HCT116 (cell line): ENCODE data around the gene MIA. TPM values are rescaled to one million over a fixed set of nuclear protein-coding genes. Genes with fewer than 3 reads are reported as not detected.
A peak's percentile ranks its signal among the peaks of the same experiment; 100 is the strongest.

Experiments
- ATAC-seq: fragments of 200-7000 bp; cut with Tn5 transposase; 2 replicates; pipeline ENCODE4 v1.9.1; 2020; ENCODE audit warnings: mild to moderate bottlenecking, moderate library complexity
- BruUV-seq: library from RNA; stranded (reverse); fragments of 400-500 nt; replicated peaks from 2 replicates; lab custom pipeline; 2021; lab: Mats Ljungman, UMichigan
- CTCF ChIA-PET: fragments of 300-600 bp; sonication (Branson Sonifier 250); formaldehyde crosslinking; loops from one replicate; lab custom pipeline; 2021; ENCODE audit warnings: antibody characterized with exemption; lab: Charles Lee
- POLR2A ChIA-PET: fragments of 300-600, 350-600 bp; sonication (Branson Sonifier 250); formaldehyde crosslinking; loops from one replicate; lab custom pipeline; 2021; ENCODE audit warnings: antibody characterized with exemption; lab: Charles Lee
- RAD21 ChIA-PET, 2 experiments: fragments of 300-600 bp; sonication (Branson Sonifier 250); formaldehyde crosslinking; loops; one replicate each; lab custom pipeline; 2023; ENCODE audit warnings: low total read pairs in 2 of 2; ENCODE audit not compliant: uncharacterized antibody in 2 of 2, unreplicated experiment in 2 of 2, low non-redundant PET in 1 of 2; lab: Charles Lee
- DNase-seq: peaks from one replicate; pipeline ENCODE4 v3.0.0-alpha.2; 2010; ENCODE audit warnings: low read depth, low spot score
- H2AFZ ChIP-seq: fragments of 200-600 bp; shearing (Covaris generic), sonication (generic); 2 replicates; pipeline ENCODE4 v1.6.1; 2017; ENCODE audit warnings: low read depth, mixed run types, mixed read lengths, antibody characterized with exemption, low read length; ENCODE audit not compliant: poor library complexity, severe bottlenecking
- H3K27ac ChIP-seq: 2 replicates; pipeline ENCODE4 v1.5.1; 2012; ENCODE audit warnings: low read depth, low read length
- H3K27me3 ChIP-seq: fragments of 200-600 bp; sonication (generic); 2 replicates; pipeline ENCODE4 v1.6.1; 2016; ENCODE audit warnings: mixed run types, low read length, mixed read lengths; ENCODE audit not compliant: insufficient read depth
- H3K36me3 ChIP-seq, 2 experiments: fragments of 200-500 bp in 1 of 2; fragments of 200-600 bp in 1 of 2; sonication (Bioruptor generic) in 1 of 2; sonication (generic) in 1 of 2; 2 replicates each; pipeline versions ENCODE4 v1.5.1 to v1.6.1; 2014 to 2016; ENCODE audit warnings: low read length in 2 of 2, inconsistent platforms in 1 of 2, mixed read lengths in 1 of 2, mixed run types in 1 of 2; ENCODE audit not compliant: insufficient read depth in 2 of 2, control insufficient read depth in 1 of 2
- H3K4me1 ChIP-seq, 2 experiments: fragments of 200-600 bp in 1 of 2; sonication (generic) in 1 of 2; 2 replicates each; pipeline versions ENCODE4 v1.5.1 to v1.6.1; 2012 to 2017; ENCODE audit warnings: low read length in 2 of 2, inconsistent platforms in 1 of 2, mild to moderate bottlenecking in 1 of 2, mixed read lengths in 1 of 2, mixed run types in 1 of 2, moderate library complexity in 1 of 2; ENCODE audit not compliant: insufficient read depth in 2 of 2, control insufficient read depth in 1 of 2
- H3K4me2 ChIP-seq: fragments of 200-600 bp; sonication (generic); 2 replicates; pipeline ENCODE4 v1.6.1; 2017; ENCODE audit warnings: mixed run types, low read length, mixed read lengths
- H3K4me3 ChIP-seq, 2 experiments: fragments of 200-600 bp in 1 of 2; sonication (generic) in 1 of 2; replicated peaks in 1 of 2; 2 replicates each; pipeline ENCODE4 v1.5.1; 2011 to 2016; ENCODE audit warnings: low read length in 2 of 2, control low read depth in 1 of 2, low read depth in 1 of 2, mild to moderate bottlenecking in 1 of 2, mixed read lengths in 1 of 2, mixed run types in 1 of 2
- H3K79me2 ChIP-seq: fragments of 200-600 bp; sonication (generic); 2 replicates; pipeline ENCODE4 v1.6.1; 2017; ENCODE audit warnings: mild to moderate bottlenecking, mixed run types, low read length, moderate library complexity, mixed read lengths; ENCODE audit not compliant: insufficient read depth
- H3K9ac ChIP-seq: fragments of 200-600 bp; sonication (generic); 2 replicates; pipeline ENCODE4 v1.6.1; 2016; ENCODE audit warnings: low read length, mixed read lengths
- H3K9me2 ChIP-seq: fragments of 200-600 bp; sonication (generic), shearing (Covaris generic); 2 replicates; pipeline ENCODE4 v1.6.1; 2017; ENCODE audit warnings: mixed run types, mild to moderate bottlenecking, moderate library complexity; ENCODE audit not compliant: insufficient read depth
- H3K9me3 ChIP-seq, 2 experiments: fragments of 200-500 bp in 1 of 2; fragments of 200-600 bp in 1 of 2; sonication (Bioruptor generic) in 1 of 2; sonication (generic) in 1 of 2; 2 replicates each; pipeline ENCODE4 v1.6.1; 2014 to 2017; ENCODE audit warnings: low read length in 2 of 2, mixed read lengths in 2 of 2, inconsistent platforms in 1 of 2, low read depth in 1 of 2, mild to moderate bottlenecking in 1 of 2, mixed run types in 1 of 2, moderate library complexity in 1 of 2; ENCODE audit not compliant: control insufficient read depth in 1 of 2, insufficient read depth in 1 of 2
- H4K20me1 ChIP-seq: fragments of 200-600 bp; sonication (generic), shearing (Covaris generic); 2 replicates; pipeline ENCODE4 v1.6.1; 2017; ENCODE audit warnings: mixed run types, mild to moderate bottlenecking, moderate library complexity; ENCODE audit not compliant: insufficient read depth
- ELF1 ChIP-seq: IDR thresholded peaks from 2 replicates; pipeline ENCODE4 v1.6.1; 2012; ENCODE audit warnings: low read depth, borderline replicate concordance
- POLR2AphosphoS5 ChIP-seq: IDR thresholded peaks from 2 replicates; pipeline ENCODE4 v1.6.1; 2011; ENCODE audit warnings: mild to moderate bottlenecking, low read depth, low read length, moderate library complexity
- RAD21 ChIP-seq: IDR thresholded peaks from 2 replicates; pipeline ENCODE4 v1.6.1; 2012; ENCODE audit warnings: low read depth, mild to moderate bottlenecking
- intact Hi-C: fragments of 100-400 bp; cut with micrococcal nuclease; formaldehyde crosslinking; loops from 2 replicates; pipeline ENCODE4 v1.10.0; 2022
- total RNA-seq: library from RNA; stranded (reverse); gene quantifications from one replicate; pipeline ENCODE4 v1.2.1, GENCODE V29; 2021; ENCODE audit not compliant: unreplicated experiment
- TF ChIP-seq, protein P1 (sequence below), 3 experiments: fragments of 200-600 bp in 1 of 3; sonication (generic) in 1 of 3; IDR thresholded peaks in 2 of 3; conservative IDR thresholded peaks in 1 of 3; 2 replicates each; pipeline ENCODE4 v1.5.1; 2012 to 2017; ENCODE audit warnings: low read depth in 2 of 3, low read length in 2 of 3, antibody characterized with exemption in 1 of 3, borderline replicate concordance in 1 of 3, control low read depth in 1 of 3, mild to moderate bottlenecking in 1 of 3, mixed read lengths in 1 of 3, mixed run types in 1 of 3, moderate library complexity in 1 of 3; ENCODE audit not compliant: insufficient read depth in 1 of 3

Gene MIA
- total RNA-seq, 1 experiment from 2014 or later: 1.4 TPM

DNA sequence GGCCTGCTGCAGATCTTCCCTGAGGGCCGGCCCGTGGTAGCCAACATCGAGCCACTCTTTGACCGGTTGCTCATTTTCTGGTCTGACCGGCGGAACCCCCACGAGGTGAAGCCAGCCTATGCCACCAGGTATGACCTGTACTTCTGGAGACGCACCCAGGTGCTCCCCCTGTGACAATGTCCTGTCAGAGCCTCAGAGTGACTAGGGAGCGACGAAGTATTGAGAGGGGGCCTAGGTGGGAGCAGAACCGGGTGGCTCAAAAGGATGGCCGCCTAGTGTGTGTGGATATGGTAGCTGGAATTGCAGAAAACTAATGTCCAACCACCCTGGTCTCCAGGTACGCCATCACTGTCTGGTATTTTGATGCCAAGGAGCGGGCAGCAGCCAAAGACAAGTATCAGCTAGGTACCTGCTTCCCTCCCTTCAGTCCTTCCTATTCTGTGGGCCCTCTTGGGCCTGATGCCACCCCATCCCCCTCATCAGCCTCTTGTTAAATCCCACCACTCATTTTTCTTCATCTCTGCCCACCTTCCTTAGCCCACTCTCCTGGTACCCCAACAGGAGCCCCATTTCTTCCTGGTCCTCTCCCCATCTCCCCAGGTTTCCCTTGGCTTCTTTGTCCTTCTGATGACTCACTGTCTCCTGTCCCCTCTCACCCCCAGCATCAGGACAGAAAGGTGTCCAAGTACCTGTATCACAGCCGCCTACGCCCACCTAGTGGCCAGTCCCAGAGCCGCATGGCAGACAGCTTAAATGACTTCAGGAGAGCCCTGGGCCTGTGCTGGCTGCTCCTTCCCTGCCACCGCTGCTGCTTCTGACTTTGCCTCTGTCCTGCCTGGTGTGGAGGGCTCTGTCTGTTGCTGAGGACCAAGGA, 32.1 kb downstream of the MIA start:
- intact Hi-C loops: loop anchor here (2.0 kb wide), 1 partner anchor 145 kb away; no protein-coding TSS in a partner anchor
- no peak overlapping the region; the same call in 1 of the 2 replicates for H3K9ac ChIP-seq
- peaks cover 22 to 67% of the 10 kb centered on the region in 2 experiments for H3K4me1 ChIP-seq
- RAD21 ChIA-PET: interaction anchor here in 1 of 2 experiments (1.2 kb wide), 1 partner anchor 144 kb away, joined by 3 read pairs; no protein-coding TSS in a partner anchor
- H3K27ac ChIP-seq: peak overlapping the region; percentile 19; the same call in 1 of the 2 replicates
- peaks cover 10 to 13% of the 10 kb centered on the region in 2 experiments; a peak in 2 of 4 replicates for H3K36me3 ChIP-seq
- H3K9me2 ChIP-seq: no peaks in the 10 kb centered on the region
- H3K27me3 ChIP-seq: no peaks in the 10 kb centered on the region
- H3K79me2 ChIP-seq: peaks cover 56% of the 10 kb centered on the region
- peak; percentile 37 for ATAC-seq
- POLR2A ChIA-PET: interaction anchor here (1.5 kb wide), 1 partner anchor 9 kb away, joined by 3 read pairs; the partner anchor contains the start of gene EGLN2
- CTCF ChIA-PET: interaction anchor here (0.6 to 2.1 kb wide), 12 partner anchors 9 to 193 kb away, joined by 3 to 23 read pairs (median 6); partner anchors contain the start of genes ACTMAP, EGLN2, RAB4B and SNRPA
- TF ChIP-seq RAD21 (peak; percentile 56), ELF1 (no peak), POLR2AphosphoS5 (0 out of 2 replicates have a peak, but pooled peaks have one; percentile 3)
- TF ChIP-seq, protein P1, sequence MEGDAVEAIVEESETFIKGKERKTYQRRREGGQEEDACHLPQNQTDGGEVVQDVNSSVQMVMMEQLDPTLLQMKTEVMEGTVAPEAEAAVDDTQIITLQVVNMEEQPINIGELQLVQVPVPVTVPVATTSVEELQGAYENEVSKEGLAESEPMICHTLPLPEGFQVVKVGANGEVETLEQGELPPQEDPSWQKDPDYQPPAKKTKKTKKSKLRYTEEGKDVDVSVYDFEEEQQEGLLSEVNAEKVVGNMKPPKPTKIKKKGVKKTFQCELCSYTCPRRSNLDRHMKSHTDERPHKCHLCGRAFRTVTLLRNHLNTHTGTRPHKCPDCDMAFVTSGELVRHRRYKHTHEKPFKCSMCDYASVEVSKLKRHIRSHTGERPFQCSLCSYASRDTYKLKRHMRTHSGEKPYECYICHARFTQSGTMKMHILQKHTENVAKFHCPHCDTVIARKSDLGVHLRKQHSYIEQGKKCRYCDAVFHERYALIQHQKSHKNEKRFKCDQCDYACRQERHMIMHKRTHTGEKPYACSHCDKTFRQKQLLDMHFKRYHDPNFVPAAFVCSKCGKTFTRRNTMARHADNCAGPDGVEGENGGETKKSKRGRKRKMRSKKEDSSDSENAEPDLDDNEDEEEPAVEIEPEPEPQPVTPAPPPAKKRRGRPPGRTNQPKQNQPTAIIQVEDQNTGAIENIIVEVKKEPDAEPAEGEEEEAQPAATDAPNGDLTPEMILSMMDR (IDR thresholded peaks at IDR 0.05 in 2 of 3, conservative IDR thresholded peaks at IDR 0.05 in 1 of 3; ENCODE audit: borderline replicate concordance in 1 of 3, insufficient read depth in 1 of 3, low read depth in 2 of 3, low read length in 2 of 3): peak; percentile 36 to 62 (median 61); a peak in 4 of 6 replicates
- peaks cover 4% of the 10 kb centered on the region; the same call in 1 of the 2 replicates for H4K20me1 ChIP-seq
- no TSS peak for BruUV-seq
- H3K9me3 ChIP-seq: no peaks in the 10 kb centered on the region
- DNase-seq: no peak
- H2AFZ ChIP-seq: no peak overlapping the region
- no peak overlapping the region for H3K4me3 ChIP-seq
- peak overlapping the region; percentile 24; the same call in 1 of the 2 replicates for H3K4me2 ChIP-seq
